Activated naive CD4-positive, alpha-beta T cell (primary cell): ENCODE results near the gene RNF115.
"Not testable (repeated sequence)": the region's sequence is repeated elsewhere in the genome, so short reads cannot be mapped to it uniquely, and the experiment has no call there.

Experiments
- DNase-seq, 4 experiments: peaks; one replicate each; lab custom pipeline; 2025; lab: John Stamatoyannopoulos, UW

The RNF115 gene

GRCh38 chr1:145777357-145778145 is 46.3 kb downstream of the RNF115 start:
- no peak for DNase-seq

- no peak for DNase-seq
These were observed 50.5 kb downstream of the RNF115 start for GRCh38 chr1:145773423-145773822.

GRCh38 chr1:145771056-145771455 is 52.8 kb downstream of the RNF115 start:
- DNase-seq = no peak

GRCh38 chr1:145768004-145768403 is 55.9 kb downstream of the RNF115 start:
- not testable (repeated sequence) for DNase-seq

- DNase-seq = not testable (repeated sequence)
These were observed 57.0 kb downstream of the RNF115 start for GRCh38 chr1:145766926-145767325.

GRCh38 chr1:145765585-145766360 is 58.1 kb downstream of the RNF115 start:
- not testable (repeated sequence) for DNase-seq

- DNase-seq = not testable (repeated sequence)
These were observed 58.8 kb downstream of the RNF115 start for GRCh38 chr1:145765127-145765526.

- DNase-seq = not testable (repeated sequence)
These were observed 59.5 kb downstream of the RNF115 start for GRCh38 chr1:145764231-145764940.

GRCh38 chr1:145762001-145762400 is 61.9 kb downstream of the RNF115 start:
- DNase-seq = not testable (repeated sequence)

GRCh38 chr1:145761498-145761897 is 62.4 kb downstream of the RNF115 start:
- not testable (repeated sequence) for DNase-seq

GRCh38 chr1:145760395-145760949 is 63.4 kb downstream of the RNF115 start:
- not testable (repeated sequence) for DNase-seq

GRCh38 chr1:145759721-145760120 is 64.2 kb downstream of the RNF115 start:
- DNase-seq = no peak

- no peak for DNase-seq
These were observed 65.3 kb downstream of the RNF115 start for GRCh38 chr1:145758575-145758974.

GRCh38 chr1:145758116-145758515 is 65.8 kb downstream of the RNF115 start:
- DNase-seq = no peak

GRCh38 chr1:145757420-145757819 is 66.5 kb downstream of the RNF115 start:
- no peak for DNase-seq

GRCh38 chr1:145751491-145752037 is 72.3 kb downstream of the RNF115 start:
- DNase-seq = no peak

- DNase-seq = no peak
These were observed 73.5 kb downstream of the RNF115 start for GRCh38 chr1:145750426-145750825.

- no peak for DNase-seq
These were observed 76.3 kb downstream of the RNF115 start for GRCh38 chr1:145747398-145748247.

GRCh38 chr1:145740269-145740668 is 83.6 kb downstream of the RNF115 start:
- DNase-seq = no peak

- no peak for DNase-seq
These were observed 87.7 kb downstream of the RNF115 start for GRCh38 chr1:145736191-145736590.

- DNase-seq = no peak
These were observed 93.0 kb downstream of the RNF115 start for GRCh38 chr1:145730900-145731299.
